Germinal center (tissue), 1 donor: ENCODE measurements around the gene PRDM7.
"Not testable (repeated sequence)": the region's sequence is repeated elsewhere in the genome, so short reads cannot be mapped to it uniquely, and the experiment has no call there.

ENCODE experiments used
- DNase-seq: peaks from one replicate; pipeline ENCODE4 v3.0.0; 2012; ENCODE audit warnings: mixed read lengths, low spot score

The PRDM7 gene

GRCh38 chr16:90072442-90073105, 4.6 kb downstream of the PRDM7 start:
- DNase-seq = no peak

DNA sequence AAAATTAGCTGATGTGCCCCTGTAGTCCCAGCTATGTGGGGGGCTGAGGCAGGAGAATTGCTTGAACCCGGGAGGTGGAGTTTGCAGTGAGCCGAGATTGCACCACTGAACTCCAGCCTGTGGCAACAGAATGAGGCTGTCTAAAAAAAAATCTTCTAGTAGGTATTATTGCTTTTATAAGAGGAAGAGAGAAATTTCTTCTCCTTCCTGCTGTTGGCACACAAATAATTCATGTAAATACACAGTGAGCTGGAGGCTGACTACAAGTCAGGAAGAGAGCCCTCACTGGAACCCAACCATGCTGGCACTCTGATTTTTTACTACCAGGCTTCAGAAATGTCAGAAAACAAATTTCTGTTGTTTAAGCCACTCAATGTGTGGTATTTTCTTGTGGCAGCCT, 6.7 kb downstream of the PRDM7 start:
- DNase-seq = no peak

GRCh38 chr16:90061437-90061836, 15.7 kb downstream of the PRDM7 start:
- no peak for DNase-seq

GRCh38 chr16:90057738-90058173, 19.4 kb downstream of the PRDM7 start:
- no peak for DNase-seq

DNA sequence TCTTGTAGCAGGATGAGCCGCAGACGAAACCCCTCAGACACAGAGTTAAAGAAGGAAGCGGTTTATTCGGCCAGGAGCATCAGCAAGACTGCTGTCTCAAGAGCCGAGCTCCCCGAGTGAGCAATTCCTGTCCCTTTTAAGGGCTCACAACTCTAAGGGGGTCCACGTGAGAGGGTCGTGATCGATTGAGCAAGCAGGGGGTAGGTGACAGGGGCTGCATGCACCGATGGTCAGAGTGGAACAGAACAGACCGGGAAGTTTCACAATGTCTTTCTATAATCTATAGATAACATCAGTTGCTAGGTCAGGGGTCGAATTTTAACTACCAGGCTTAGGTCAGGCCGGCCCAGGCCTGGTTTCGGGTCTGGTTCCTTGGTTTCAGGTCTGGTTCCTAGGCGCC, 20.6 kb downstream of the PRDM7 start:
- DNase-seq = not testable (repeated sequence)

- no peak for DNase-seq
These were observed 21.8 kb downstream of the PRDM7 start for GRCh38 chr16:90055371-90055770.

DNA sequence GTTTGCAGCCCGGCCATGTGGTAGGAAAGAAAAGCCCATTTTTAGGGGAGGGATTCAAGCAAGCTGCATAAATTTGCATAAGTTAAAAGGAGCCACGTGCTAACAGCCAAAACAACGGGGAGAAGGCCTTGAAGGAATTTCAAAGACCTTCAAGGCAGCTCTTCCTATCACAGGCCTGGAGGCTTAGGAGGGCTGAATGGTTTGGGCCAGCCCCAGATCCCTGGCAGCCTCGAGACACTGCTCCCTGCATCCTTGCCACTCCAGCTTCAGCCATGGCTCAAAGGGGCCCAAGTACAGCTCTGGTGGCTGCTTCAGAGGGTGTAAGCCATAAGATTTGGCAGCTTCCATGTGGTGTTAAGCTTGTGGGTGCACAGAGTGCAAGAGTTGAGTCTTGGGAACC, 22.6 kb downstream of the PRDM7 start:
- no peak for DNase-seq

GRCh38 chr16:90053902-90054500, 23.1 kb downstream of the PRDM7 start:
- no peak for DNase-seq

DNA sequence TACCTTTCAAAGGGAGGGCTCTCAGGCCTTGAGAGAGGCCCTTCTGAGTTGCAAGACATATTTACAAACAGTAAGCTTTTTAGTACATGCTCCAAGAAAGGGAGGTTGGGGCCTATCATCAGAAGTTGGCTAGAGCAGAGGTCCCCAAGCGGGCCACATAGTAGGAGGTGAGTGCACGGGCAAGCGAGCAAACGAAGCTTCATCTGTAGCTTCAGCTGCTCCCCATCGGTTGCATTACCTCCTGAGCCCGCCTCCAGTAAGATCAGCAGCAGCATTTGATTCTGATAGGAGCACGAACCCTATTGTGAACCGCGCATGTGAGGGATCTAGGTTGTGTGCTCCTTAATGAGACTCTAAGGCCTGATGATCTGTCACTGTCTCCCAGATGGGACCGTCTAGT, 26.2 kb downstream of the PRDM7 start:
- no peak for DNase-seq

DNA sequence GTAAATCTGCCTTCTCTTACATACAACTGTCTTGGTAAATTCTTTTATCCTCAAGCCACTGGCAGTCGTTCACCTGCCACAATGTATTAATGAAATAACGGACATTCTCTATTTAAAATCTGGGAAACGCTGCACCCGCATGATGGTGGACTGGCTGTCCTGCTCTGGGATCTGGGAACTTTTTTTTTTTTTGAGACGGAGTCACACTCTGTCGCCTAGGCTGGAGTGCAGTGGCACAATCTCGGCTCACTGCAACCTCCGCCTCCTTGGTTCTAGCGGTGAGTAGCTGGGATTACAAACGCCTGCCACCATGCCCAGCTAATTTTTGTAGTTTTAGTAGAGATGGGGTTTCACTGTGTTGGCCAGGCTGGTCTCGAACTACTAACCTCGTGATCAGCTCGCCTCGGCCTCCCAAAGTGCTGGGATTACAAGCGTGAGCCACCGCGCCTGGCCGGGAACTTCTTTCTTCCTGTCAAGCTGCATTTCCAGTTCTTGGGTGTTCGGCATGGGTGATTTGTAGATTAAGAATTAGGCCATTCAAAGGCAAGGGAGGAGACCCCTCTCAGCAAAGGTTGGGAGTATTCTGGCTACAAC, 28.3 kb downstream of the PRDM7 start:
- DNase-seq = no peak

- no peak for DNase-seq
These were observed 28.8 kb downstream of the PRDM7 start for GRCh38 chr16:90048347-90048722.

- no peak for DNase-seq
These were observed 29.3 kb downstream of the PRDM7 start for GRCh38 chr16:90047714-90048346.

- no peak for DNase-seq
These were observed 30.0 kb downstream of the PRDM7 start for GRCh38 chr16:90046971-90047713.

DNA sequence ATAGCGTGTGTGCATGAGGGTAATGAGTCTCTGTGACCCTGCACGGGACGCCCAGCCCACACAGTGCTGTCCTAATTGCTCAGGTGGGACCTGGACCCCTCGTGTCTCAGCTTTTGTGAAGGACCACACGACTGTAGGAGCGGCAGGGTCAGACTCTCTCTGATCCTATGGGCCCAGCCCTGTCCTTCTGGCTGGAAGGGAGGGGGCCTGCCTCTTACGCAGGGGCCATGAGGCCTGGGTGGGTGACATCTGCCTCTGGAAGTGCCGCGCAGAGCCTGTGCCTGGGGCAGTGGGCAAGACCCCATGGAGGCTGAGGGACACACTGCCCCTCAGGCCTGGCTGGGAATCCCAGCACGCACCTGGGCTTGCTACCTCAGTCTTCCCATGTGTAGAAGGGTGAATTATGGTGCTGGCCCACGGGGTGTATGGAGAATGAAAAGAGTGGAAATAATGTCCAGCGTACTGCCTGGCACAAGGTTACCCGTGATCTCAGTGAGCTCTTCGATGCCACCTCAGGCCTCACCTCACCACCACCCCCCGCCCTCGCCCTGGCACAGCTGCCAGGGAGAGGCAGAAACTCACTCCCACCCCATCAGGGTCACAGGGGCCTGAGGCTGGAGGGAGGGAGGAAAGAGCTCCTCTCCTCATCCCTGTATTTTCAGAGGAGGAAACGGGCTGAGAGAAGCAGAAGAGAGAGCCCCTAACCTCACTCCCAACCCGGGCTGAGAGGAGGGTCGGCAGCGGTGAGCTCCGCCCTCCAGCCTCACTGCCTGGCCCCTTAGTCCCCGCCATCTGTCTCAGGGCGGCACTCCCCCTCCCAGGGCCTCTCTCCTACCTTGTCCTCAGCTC, 30.8 kb downstream of the PRDM7 start:
- DNase-seq = no peak

DNA sequence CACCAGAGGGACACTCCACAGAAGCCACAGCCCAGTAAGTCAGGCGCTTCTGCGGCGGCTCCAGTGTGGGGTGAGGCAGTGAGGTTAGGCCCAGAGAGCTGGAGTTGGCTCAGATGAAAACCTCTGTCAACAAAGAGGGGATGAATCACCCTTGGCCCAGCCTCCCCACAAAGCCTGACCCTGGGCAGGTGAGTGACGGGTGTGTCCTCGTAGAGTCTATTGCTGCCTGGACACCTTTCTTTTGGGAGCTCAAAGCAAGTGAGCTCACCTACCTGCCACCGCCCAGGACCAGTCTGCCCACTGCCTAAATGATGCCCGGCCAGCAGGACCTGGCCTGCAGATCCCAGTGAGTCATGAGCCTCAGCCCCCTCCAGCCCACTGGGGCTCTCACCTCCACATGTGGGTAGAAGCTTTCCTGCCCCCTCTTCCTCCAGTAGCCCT, 33.0 kb downstream of the PRDM7 start:
- no peak for DNase-seq

- DNase-seq = no peak
These were observed 33.6 kb downstream of the PRDM7 start for GRCh38 chr16:90043526-90043925.

DNA sequence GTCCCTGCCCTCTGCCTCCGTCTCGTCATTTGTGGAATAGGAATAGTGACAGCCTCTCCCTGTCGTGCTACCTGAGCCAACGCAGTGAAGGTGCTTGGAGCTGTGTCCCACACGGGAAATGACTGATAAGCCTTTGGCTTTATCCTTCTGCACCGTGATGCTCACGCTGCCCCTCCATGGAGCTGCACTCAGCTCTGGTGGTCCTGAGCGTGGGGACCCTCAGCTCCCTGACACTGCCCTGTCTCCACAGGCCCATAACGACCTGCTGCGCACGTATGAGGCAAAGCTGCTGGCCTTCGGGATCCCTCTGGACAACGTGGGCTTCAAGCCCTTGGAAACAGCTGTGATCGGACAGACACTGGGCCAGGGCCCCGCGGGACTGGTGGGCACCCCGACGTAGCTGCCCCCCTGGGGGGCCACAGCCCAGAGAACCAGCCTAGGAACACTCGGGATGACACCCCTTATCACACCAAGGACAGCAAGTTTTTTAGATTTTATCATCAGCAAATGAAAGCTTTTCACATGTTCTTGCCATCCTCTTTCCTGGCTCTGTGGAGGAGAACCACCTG, 34.1 kb downstream of the PRDM7 start:
- DNase-seq = no peak

DNA sequence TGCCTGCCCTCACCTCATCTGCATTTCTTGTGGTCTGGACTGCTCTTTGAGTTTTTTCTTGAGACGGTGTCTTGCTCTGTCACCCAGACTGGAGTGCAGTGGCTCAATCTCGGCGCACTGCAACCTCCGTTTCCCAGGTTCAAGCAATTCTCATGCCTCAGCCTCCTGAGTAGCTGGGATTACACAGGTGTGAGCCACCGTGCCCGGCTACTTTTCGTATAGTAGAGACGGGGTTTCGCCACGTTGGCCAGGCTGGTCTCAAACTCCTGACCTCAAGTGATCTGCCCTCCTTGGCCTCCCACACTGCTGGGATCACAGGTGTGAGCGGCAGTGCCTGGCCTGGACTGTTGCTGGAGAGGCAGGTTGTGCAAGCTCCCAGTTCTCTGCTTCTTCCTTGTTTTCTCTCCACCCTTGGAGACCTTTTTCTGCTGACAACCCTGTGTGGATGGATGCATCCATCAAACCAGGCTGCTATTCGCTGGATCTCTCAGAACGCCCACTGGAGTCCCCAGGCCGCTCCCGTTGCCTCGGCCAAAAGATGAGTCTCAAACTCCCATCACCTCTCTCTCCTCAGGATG, 35.1 kb downstream of the PRDM7 start:
- DNase-seq = no peak

GRCh38 chr16:90040152-90041023, 36.7 kb downstream of the PRDM7 start:
- DNase-seq = no peak

GRCh38 chr16:90037276-90037675, 39.9 kb downstream of the PRDM7 start:
- DNase-seq = no peak
